HEK293 (cell line): ENCODE data around the gene GBP3.

ENCODE experiments used
- CTCF ChIA-PET: fragments of 350-600 bp; formaldehyde crosslinking; extraction: SDS; loops from one replicate; lab custom pipeline; 2021; ENCODE audit warnings: antibody characterized with exemption; lab: Yijun Ruan, JAX
- POLR2A ChIA-PET: fragments of 300-600 bp; formaldehyde crosslinking; extraction: SDS; loops from one replicate; lab custom pipeline; 2020; ENCODE audit warnings: antibody characterized with exemption, inconsistent platforms; lab: Yijun Ruan, JAX
- H3K27ac ChIP-seq: fragments of 200-500 bp; sonication (Bioruptor generic); 2 replicates; pipeline ENCODE4 v1.5.1; 2014; ENCODE audit warnings: low read depth, low read length, control low read depth, inconsistent platforms; ENCODE audit errors: extremely low read depth
- H3K36me3 ChIP-seq, 2 experiments: fragments of 200-500 bp in 1 of 2; sonication (Bioruptor generic) in 1 of 2; 1 replicate in 1 of 2; 2 replicates in 1 of 2; pipeline ENCODE4 v1.5.1; 2014 to 2017; ENCODE audit warnings: inconsistent platforms in 2 of 2, low read length in 2 of 2; ENCODE audit not compliant: control insufficient read depth in 2 of 2, insufficient read depth in 1 of 2
- H3K4me1 ChIP-seq: fragments of 200-500 bp; sonication (Bioruptor generic); 2 replicates; pipeline ENCODE4 v1.5.1; 2014; ENCODE audit warnings: mild to moderate bottlenecking, low read length, inconsistent platforms; ENCODE audit not compliant: control insufficient read depth, insufficient read depth
- H3K4me3 ChIP-seq: 2 replicates; pipeline ENCODE4 v1.5.1; 2011; ENCODE audit warnings: low read depth, mild to moderate bottlenecking, control low read depth, low read length, moderate library complexity
- H3K9me3 ChIP-seq: fragments of 200-500 bp; sonication (Bioruptor generic); 2 replicates; pipeline ENCODE4 v1.5.1; 2014; ENCODE audit warnings: low read depth, low read length, inconsistent platforms; ENCODE audit not compliant: control insufficient read depth, insufficient read depth
- BCL11B ChIP-seq: fragments of 450-650 bp; formaldehyde crosslinking; IDR thresholded peaks from 2 replicates; pipeline ENCODE4 v1.5.1; 2016; ENCODE audit warnings: low read depth, missing biosample characterization, missing genetic modification characterization
- GLIS1 ChIP-seq: fragments of 450-650 bp; formaldehyde crosslinking; IDR thresholded peaks from 2 replicates; pipeline ENCODE4 v1.5.1; 2016; ENCODE audit warnings: missing biosample characterization, missing genetic modification characterization
- IKZF3 ChIP-seq: fragments of 450-650 bp; IDR thresholded peaks from 2 replicates; pipeline ENCODE4 v1.5.0; 2018; ENCODE audit warnings: missing biosample characterization, mild to moderate bottlenecking, missing genetic modification characterization, moderate library complexity
- KLF16 ChIP-seq: fragments of 450-650 bp; formaldehyde crosslinking; IDR thresholded peaks from 2 replicates; pipeline ENCODE4 v1.5.1; 2017; ENCODE audit warnings: missing biosample characterization, missing genetic modification characterization
- SP7 ChIP-seq: fragments of 450-650 bp; formaldehyde crosslinking; IDR thresholded peaks from 2 replicates; pipeline ENCODE4 v1.5.1; 2016; ENCODE audit warnings: missing biosample characterization, missing genetic modification characterization
- ZBTB1 ChIP-seq: fragments of 450-650 bp; formaldehyde crosslinking; IDR thresholded peaks from 2 replicates; pipeline ENCODE4 v1.5.1; 2016; ENCODE audit warnings: missing biosample characterization, missing genetic modification characterization
- ZBTB21 ChIP-seq: fragments of 450-650 bp; formaldehyde crosslinking; IDR thresholded peaks from 2 replicates; pipeline ENCODE4 v1.5.1; 2017; ENCODE audit warnings: missing biosample characterization, missing genetic modification characterization
- ZBTB44 ChIP-seq: fragments of 450-650 bp; IDR thresholded peaks from 2 replicates; pipeline ENCODE4 v1.5.1; 2018; ENCODE audit warnings: missing biosample characterization, mild to moderate bottlenecking, missing genetic modification characterization
- ZBTB7A ChIP-seq: fragments of 450-650 bp; formaldehyde crosslinking; IDR thresholded peaks from 2 replicates; pipeline ENCODE4 v1.5.1; 2016; ENCODE audit warnings: low read depth, missing biosample characterization, missing genetic modification characterization
- ZFHX2 ChIP-seq: fragments of 450-650 bp; formaldehyde crosslinking; conservative IDR thresholded peaks from 2 replicates; pipeline ENCODE4 v1.5.1; 2016; ENCODE audit warnings: missing biosample characterization, missing genetic modification characterization
- ZNF146 ChIP-seq: fragments of 450-650 bp; formaldehyde crosslinking; IDR thresholded peaks from 2 replicates; pipeline ENCODE4 v1.5.1; 2016; ENCODE audit warnings: missing biosample characterization, missing genetic modification characterization
- ZNF169 ChIP-seq: fragments of 450-650 bp; formaldehyde crosslinking; IDR thresholded peaks from 2 replicates; pipeline ENCODE4 v1.5.1; 2016; ENCODE audit warnings: missing biosample characterization, missing genetic modification characterization
- ZNF174 ChIP-seq: fragments of 450-650 bp; formaldehyde crosslinking; IDR thresholded peaks from 2 replicates; pipeline ENCODE4 v1.5.0; 2017; ENCODE audit warnings: missing biosample characterization, mild to moderate bottlenecking, missing genetic modification characterization
- ZNF223 ChIP-seq: fragments of 450-650 bp; formaldehyde crosslinking; IDR thresholded peaks from 2 replicates; pipeline ENCODE4 v1.5.1; 2016; ENCODE audit warnings: missing biosample characterization, missing genetic modification characterization
- ZNF24 ChIP-seq: fragments of 450-650 bp; formaldehyde crosslinking; IDR thresholded peaks from 2 replicates; pipeline ENCODE4 v1.5.1; 2016; ENCODE audit warnings: missing biosample characterization, missing genetic modification characterization
- ZNF292 ChIP-seq: fragments of 450-650 bp; formaldehyde crosslinking; IDR thresholded peaks from 2 replicates; pipeline ENCODE4 v1.5.1; 2016; ENCODE audit warnings: low read depth, missing biosample characterization, missing genetic modification characterization, borderline replicate concordance
- ZNF341 ChIP-seq: fragments of 450-650 bp; formaldehyde crosslinking; IDR thresholded peaks from 2 replicates; pipeline ENCODE4; 2016; ENCODE audit warnings: low read depth, missing biosample characterization, missing genetic modification characterization
- ZNF354C ChIP-seq: fragments of 450-650 bp; formaldehyde crosslinking; IDR thresholded peaks from 2 replicates; pipeline ENCODE4 v1.5.1; 2016; ENCODE audit warnings: missing biosample characterization, missing genetic modification characterization, low read depth, borderline replicate concordance
- ZNF416 ChIP-seq: fragments of 450-650 bp; formaldehyde crosslinking; IDR thresholded peaks from 2 replicates; pipeline ENCODE4 v1.5.1; 2016; ENCODE audit warnings: missing biosample characterization, missing genetic modification characterization
- ZNF629 ChIP-seq: fragments of 450-650 bp; formaldehyde crosslinking; IDR thresholded peaks from 2 replicates; pipeline ENCODE4 v1.5.1; 2017; ENCODE audit warnings: missing biosample characterization, missing genetic modification characterization
- ZNF768 ChIP-seq: fragments of 450-650 bp; formaldehyde crosslinking; IDR thresholded peaks from 2 replicates; pipeline ENCODE4 v1.5.1; 2018; ENCODE audit warnings: missing biosample characterization, mild to moderate bottlenecking, missing genetic modification characterization
- ZXDB ChIP-seq: fragments of 450-650 bp; formaldehyde crosslinking; IDR thresholded peaks from 2 replicates; pipeline ENCODE4 v1.5.1; 2016; ENCODE audit warnings: missing biosample characterization, missing genetic modification characterization
- TF ChIP-seq, protein P1 (sequence below): fragments of 450-650 bp; formaldehyde crosslinking; IDR thresholded peaks from 2 replicates; pipeline ENCODE4 v1.5.1; 2016; ENCODE audit warnings: missing biosample characterization, missing genetic modification characterization, borderline replicate concordance
- TF ChIP-seq, protein P2 (sequence below): fragments of 450-650 bp; formaldehyde crosslinking; IDR thresholded peaks from 2 replicates; pipeline ENCODE4 v1.5.1; 2017; ENCODE audit warnings: missing biosample characterization, missing genetic modification characterization
- TF ChIP-seq, protein P3 (sequence below): fragments of 450-650 bp; formaldehyde crosslinking; IDR thresholded peaks from 2 replicates; pipeline ENCODE4 v1.5.1; 2016; ENCODE audit warnings: missing biosample characterization, missing genetic modification characterization, borderline replicate concordance
- TF ChIP-seq, protein P4 (sequence below): fragments of 450-650 bp; formaldehyde crosslinking; IDR thresholded peaks from 2 replicates; pipeline ENCODE4 v1.5.1; 2016; ENCODE audit warnings: missing biosample characterization, missing genetic modification characterization

GBP3 gene

GRCh38 chr1:88985032-88985431 lies 37.6 kb downstream of the GBP3 start:
- Histone ChIP-seq H3K4me3 (no peak overlapping the region), H3K9me3 (no peaks in the 10 kb centered on the region), H3K36me3 (peaks cover 7 to 51% of the 10 kb centered on the region in 2 experiments), H3K4me1 (peaks cover 10% of the 10 kb centered on the region), H3K27ac (peak overlapping the region; percentile 55)
- ChIA-PET CTCF (interaction anchor here (0.8 to 2.6 kb wide), 10 partner anchors 11 to 708 kb away, joined by 3 to 24 read pairs (median 4); no protein-coding TSS in a partner anchor), POLR2A (interaction anchor here (0.6 to 1.0 kb wide), 4 partner anchors 10 to 379 kb away, joined by 3 to 5 read pairs (median 3); no protein-coding TSS in a partner anchor)
- TF ChIP-seq BCL11B (tag by site-specific recombination): no peak
- no peak for TF ChIP-seq ZNF768 (tag by site-specific recombination)
- TF ChIP-seq ZNF354C (tag by site-specific recombination): no peak
- TF ChIP-seq ZNF292: no peak
- TF ChIP-seq ZBTB21: no peak
- TF ChIP-seq ZNF629 (tag by site-specific recombination): no peak
- no peak for TF ChIP-seq ZNF174
- no peak for TF ChIP-seq KLF16 (tag by site-specific recombination)
- TF ChIP-seq, protein P1, sequence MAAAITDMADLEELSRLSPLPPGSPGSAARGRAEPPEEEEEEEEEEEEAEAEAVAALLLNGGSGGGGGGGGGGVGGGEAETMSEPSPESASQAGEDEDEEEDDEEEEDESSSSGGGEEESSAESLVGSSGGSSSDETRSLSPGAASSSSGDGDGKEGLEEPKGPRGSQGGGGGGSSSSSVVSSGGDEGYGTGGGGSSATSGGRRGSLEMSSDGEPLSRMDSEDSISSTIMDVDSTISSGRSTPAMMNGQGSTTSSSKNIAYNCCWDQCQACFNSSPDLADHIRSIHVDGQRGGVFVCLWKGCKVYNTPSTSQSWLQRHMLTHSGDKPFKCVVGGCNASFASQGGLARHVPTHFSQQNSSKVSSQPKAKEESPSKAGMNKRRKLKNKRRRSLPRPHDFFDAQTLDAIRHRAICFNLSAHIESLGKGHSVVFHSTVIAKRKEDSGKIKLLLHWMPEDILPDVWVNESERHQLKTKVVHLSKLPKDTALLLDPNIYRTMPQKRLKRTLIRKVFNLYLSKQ: no peak
- TF ChIP-seq IKZF3 (tag by site-specific recombination): no peak
- TF ChIP-seq ZNF146 (tag by site-specific recombination): no peak
- TF ChIP-seq GLIS1 (tag by site-specific recombination): no peak
- no peak for TF ChIP-seq ZNF341 (tag by site-specific recombination)
- TF ChIP-seq, protein P2, sequence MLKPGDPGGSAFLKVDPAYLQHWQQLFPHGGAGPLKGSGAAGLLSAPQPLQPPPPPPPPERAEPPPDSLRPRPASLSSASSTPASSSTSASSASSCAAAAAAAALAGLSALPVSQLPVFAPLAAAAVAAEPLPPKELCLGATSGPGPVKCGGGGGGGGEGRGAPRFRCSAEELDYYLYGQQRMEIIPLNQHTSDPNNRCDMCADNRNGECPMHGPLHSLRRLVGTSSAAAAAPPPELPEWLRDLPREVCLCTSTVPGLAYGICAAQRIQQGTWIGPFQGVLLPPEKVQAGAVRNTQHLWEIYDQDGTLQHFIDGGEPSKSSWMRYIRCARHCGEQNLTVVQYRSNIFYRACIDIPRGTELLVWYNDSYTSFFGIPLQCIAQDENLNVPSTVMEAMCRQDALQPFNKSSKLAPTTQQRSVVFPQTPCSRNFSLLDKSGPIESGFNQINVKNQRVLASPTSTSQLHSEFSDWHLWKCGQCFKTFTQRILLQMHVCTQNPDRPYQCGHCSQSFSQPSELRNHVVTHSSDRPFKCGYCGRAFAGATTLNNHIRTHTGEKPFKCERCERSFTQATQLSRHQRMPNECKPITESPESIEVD (tag by site-specific recombination): peak; percentile 46; the same call in 1 of the 2 replicates
- no peak for TF ChIP-seq ZNF223
- no peak for TF ChIP-seq SP7 (tag by site-specific recombination)
- TF ChIP-seq ZFHX2 (tag by site-specific recombination): peak; percentile 33; the same call in 1 of the 2 replicates
- no peak for TF ChIP-seq ZBTB44 (tag by site-specific recombination)
- no peak for TF ChIP-seq ZBTB1 (tag by site-specific recombination)
- TF ChIP-seq, protein P3, sequence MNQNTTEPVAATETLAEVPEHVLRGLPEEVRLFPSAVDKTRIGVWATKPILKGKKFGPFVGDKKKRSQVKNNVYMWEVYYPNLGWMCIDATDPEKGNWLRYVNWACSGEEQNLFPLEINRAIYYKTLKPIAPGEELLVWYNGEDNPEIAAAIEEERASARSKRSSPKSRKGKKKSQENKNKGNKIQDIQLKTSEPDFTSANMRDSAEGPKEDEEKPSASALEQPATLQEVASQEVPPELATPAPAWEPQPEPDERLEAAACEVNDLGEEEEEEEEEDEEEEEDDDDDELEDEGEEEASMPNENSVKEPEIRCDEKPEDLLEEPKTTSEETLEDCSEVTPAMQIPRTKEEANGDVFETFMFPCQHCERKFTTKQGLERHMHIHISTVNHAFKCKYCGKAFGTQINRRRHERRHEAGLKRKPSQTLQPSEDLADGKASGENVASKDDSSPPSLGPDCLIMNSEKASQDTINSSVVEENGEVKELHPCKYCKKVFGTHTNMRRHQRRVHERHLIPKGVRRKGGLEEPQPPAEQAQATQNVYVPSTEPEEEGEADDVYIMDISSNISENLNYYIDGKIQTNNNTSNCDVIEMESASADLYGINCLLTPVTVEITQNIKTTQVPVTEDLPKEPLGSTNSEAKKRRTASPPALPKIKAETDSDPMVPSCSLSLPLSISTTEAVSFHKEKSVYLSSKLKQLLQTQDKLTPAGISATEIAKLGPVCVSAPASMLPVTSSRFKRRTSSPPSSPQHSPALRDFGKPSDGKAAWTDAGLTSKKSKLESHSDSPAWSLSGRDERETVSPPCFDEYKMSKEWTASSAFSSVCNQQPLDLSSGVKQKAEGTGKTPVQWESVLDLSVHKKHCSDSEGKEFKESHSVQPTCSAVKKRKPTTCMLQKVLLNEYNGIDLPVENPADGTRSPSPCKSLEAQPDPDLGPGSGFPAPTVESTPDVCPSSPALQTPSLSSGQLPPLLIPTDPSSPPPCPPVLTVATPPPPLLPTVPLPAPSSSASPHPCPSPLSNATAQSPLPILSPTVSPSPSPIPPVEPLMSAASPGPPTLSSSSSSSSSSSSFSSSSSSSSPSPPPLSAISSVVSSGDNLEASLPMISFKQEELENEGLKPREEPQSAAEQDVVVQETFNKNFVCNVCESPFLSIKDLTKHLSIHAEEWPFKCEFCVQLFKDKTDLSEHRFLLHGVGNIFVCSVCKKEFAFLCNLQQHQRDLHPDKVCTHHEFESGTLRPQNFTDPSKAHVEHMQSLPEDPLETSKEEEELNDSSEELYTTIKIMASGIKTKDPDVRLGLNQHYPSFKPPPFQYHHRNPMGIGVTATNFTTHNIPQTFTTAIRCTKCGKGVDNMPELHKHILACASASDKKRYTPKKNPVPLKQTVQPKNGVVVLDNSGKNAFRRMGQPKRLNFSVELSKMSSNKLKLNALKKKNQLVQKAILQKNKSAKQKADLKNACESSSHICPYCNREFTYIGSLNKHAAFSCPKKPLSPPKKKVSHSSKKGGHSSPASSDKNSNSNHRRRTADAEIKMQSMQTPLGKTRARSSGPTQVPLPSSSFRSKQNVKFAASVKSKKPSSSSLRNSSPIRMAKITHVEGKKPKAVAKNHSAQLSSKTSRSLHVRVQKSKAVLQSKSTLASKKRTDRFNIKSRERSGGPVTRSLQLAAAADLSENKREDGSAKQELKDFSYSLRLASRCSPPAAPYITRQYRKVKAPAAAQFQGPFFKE: no peak
- TF ChIP-seq ZXDB (tag by site-specific recombination): peak; percentile 52
- TF ChIP-seq, protein P4, sequence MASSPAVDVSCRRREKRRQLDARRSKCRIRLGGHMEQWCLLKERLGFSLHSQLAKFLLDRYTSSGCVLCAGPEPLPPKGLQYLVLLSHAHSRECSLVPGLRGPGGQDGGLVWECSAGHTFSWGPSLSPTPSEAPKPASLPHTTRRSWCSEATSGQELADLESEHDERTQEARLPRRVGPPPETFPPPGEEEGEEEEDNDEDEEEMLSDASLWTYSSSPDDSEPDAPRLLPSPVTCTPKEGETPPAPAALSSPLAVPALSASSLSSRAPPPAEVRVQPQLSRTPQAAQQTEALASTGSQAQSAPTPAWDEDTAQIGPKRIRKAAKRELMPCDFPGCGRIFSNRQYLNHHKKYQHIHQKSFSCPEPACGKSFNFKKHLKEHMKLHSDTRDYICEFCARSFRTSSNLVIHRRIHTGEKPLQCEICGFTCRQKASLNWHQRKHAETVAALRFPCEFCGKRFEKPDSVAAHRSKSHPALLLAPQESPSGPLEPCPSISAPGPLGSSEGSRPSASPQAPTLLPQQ: no peak
- TF ChIP-seq ZNF169 (tag by site-specific recombination): no peak
- TF ChIP-seq ZBTB7A (tag by site-specific recombination): no peak
- no peak for TF ChIP-seq ZNF24 (tag by site-specific recombination)
- no peak for TF ChIP-seq ZNF416
